ENCODE data around the gene ZNF548.
"Not testable (repeated sequence)": the region's sequence is repeated elsewhere in the genome, so short reads cannot be mapped to it uniquely, and the experiment has no call there.

ZNF548 gene

GRCh38 chr19:57389730-57390598, at the start of gene ZNF548:
TSS of gene ZNF548 (plus strand) at chr19:57389854. CDS start at chr19:57390100, 246 bp downstream.
- DNase-seq (ENCODE audit: low read depth) = peak; percentile 99

GRCh38 chr19:57342582-57342981, 47.1 kb upstream of the ZNF548 start:
- no peak for DNase-seq (ENCODE audit: low read depth)

DNA sequence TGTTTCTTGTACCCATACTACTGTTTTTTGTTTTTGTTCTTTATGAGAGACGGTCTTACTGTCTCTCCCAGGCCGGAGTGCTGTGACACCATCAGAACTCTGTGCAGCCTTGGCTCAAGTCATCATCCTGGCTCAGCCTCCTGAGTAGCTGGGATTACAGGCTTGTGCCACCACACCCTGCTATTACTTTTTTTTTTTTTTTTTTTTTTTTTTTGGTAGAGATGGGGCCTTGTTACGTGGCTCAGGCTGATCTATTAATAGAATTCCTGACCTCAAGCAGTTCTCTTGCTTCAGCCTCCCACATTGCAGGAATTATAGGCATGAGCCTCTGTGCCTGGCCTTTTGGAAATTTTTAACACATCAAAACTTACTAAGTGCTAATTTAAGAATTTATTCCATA, 41.5 kb upstream of the ZNF548 start:
- DNase-seq (ENCODE audit: low read depth) = peak; percentile 29

DNA sequence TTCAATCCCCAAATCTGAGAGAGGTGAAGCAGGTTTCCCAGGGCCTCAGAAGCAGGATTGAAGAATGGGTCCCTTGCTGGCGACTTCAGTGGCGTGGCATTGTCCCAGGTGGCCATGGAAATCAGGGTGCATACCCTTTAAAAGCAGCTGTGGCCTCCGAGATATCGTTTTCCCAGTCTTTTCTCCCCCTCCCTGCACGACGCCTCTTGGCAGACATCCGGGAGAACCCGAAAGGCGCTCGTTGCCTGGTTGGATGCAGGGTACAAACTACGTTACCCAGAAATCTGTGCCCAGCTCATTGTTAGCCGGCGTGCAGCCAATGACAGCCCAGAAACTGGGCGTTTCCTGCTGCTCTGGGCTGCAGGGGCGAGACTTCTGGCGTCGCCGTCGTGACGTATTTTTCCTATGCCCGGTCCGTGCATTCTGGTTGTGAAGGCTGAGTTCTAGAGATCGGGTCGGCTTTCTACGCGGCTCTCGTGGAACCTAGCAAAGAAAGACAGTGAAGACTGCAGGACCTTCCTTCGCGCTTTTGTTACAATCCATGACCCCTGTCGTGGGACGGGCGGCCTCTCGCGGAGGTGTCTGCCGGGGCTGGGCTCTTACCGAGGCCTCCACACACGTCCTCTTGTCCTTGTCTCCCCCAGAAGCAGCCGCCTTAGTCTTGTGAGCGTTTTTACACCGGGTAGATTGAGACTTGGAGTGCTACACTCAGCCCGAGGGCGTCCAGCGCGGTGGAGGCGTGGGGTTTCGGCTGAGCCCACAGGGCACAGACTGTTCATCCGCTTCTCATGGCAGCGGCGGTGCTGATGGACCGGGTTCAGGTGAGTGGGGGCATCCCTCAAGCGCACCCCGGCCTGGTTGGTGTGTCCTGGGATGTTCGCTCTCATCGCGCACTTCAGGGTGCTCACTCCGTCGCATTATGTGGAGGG, 38.5 kb upstream of the ZNF548 start, which contains the start of gene ZNF304:
Gene ZNF304, plus strand, starts transcription at position 395 of the 929 bp plus-strand sequence. Its CDS starts 394 bp downstream, at position 789.
- DNase-seq (ENCODE audit: low read depth) = peak; percentile 97

GRCh38 chr19:57351867-57352266, 37.8 kb upstream of the ZNF548 start:
- peak; percentile 27 for DNase-seq (ENCODE audit: low read depth)

- DNase-seq (ENCODE audit: low read depth) = no peak
These were observed 33.7 kb upstream of the ZNF548 start for GRCh38 chr19:57355916-57356315.

- no peak for DNase-seq (ENCODE audit: low read depth)
These were observed 32.2 kb upstream of the ZNF548 start for GRCh38 chr19:57357406-57357805.

GRCh38 chr19:57359300-57359699, 30.4 kb upstream of the ZNF548 start:
- DNase-seq (ENCODE audit: low read depth) = no peak

DNA sequence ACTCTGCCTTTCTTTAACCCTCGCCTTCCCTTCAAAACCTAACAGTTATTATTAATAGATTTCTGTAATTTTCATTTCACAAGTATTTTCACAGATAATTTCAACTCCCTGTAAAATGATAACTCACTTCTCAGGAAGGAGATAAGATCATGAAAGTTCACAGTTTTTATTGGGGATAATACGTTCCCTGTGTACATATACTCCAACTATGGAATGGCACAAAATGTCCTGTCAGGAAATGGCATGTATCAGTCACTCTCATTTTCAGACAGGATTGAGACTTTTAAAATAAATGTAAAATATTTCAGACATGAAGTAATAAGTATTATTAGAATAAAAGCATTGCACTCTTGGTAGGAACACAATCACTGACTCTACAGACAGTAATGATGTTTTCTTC, 27.2 kb upstream of the ZNF548 start:
- DNase-seq (ENCODE audit: low read depth) = no peak

- DNase-seq (ENCODE audit: low read depth) = peak; percentile 100
These were observed 26.5 kb upstream of the ZNF548 start, which contains the start of the genes TRAPPC2B and ZNF547 for GRCh38 chr19:57362997-57363687. TSS of gene TRAPPC2B (plus strand) at chr19:57363551. CDS start at chr19:57364834, 1,283 bp downstream. TSS of gene ZNF547 (plus strand) at chr19:57363551. CDS start at chr19:57368556, 5,005 bp downstream.

- DNase-seq (ENCODE audit: low read depth) = peak; percentile 16
These were observed 25.9 kb upstream of the ZNF548 start for GRCh38 chr19:57363688-57364181.

GRCh38 chr19:57366776-57367175, 22.9 kb upstream of the ZNF548 start:
- no peak for DNase-seq (ENCODE audit: low read depth)

GRCh38 chr19:57374179-57374578, 15.5 kb upstream of the ZNF548 start:
- no peak for DNase-seq (ENCODE audit: low read depth)

GRCh38 chr19:57374647-57375046, 15.0 kb upstream of the ZNF548 start:
- not testable (repeated sequence) for DNase-seq (ENCODE audit: low read depth)

DNA sequence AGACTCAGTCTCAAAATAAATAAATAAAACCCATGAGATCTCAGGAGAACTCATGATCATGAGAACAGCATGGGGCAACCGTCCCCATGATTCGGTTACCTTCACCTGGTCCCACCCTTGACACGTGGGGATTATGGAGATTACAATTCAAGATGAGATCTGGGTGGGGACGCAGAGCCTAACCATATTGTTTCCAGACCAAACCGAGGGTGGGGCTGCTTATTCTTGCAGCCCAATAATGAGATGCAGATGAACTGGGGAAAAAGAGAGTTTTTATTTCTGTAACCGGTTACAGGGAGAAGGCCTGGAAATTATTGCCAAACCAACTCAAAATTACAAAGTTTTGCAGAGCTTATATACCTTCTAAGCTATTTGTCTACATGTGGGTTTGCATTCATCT, 13.5 kb upstream of the ZNF548 start:
- DNase-seq (ENCODE audit: low read depth) = no peak

DNA sequence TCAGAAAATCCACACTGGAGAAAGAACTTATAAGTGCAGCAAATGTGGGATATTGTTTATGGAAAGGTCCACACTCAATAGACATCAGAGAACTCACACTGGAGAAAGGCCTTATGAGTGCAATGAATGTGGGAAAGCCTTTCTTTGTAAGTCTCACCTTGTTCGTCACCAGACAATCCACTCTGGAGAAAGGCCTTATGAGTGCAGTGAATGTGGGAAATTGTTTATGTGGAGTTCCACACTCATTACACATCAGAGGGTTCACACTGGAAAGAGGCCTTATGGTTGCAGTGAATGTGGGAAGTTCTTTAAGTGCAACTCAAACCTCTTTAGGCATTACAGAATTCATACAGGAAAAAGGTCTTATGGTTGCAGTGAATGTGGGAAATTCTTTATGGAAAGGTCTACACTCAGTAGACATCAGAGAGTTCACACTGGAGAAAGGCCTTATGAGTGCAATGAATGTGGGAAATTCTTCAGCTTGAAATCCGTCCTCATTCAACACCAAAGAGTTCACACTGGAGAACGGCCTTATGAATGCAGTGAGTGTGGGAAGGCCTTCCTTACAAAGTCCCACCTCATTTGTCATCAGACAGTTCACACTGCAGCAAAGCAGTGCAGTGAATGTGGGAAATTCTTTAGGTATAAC, 12.0 kb upstream of the ZNF548 start:
- DNase-seq (ENCODE audit: low read depth) = no peak

DNA sequence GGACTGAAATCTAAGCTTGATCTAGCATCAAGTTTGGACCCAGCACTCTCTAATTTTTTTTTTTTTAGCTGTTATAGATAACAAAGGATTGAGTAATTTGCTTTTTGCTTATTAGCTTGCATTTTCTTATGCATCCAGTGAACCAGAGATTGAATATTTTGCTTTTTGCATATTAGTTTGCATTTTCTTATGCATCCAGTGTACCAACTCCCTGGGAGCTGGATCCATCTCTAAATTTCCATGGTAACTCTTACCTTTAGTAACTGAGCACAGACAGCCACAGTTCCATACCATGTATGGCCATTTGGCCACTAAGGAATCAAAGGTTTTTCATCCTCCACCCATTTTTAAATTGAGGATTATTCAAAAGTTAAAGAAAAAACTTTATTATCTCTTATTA, 8.7 kb upstream of the ZNF548 start:
- DNase-seq (ENCODE audit: low read depth) = no peak

DNA sequence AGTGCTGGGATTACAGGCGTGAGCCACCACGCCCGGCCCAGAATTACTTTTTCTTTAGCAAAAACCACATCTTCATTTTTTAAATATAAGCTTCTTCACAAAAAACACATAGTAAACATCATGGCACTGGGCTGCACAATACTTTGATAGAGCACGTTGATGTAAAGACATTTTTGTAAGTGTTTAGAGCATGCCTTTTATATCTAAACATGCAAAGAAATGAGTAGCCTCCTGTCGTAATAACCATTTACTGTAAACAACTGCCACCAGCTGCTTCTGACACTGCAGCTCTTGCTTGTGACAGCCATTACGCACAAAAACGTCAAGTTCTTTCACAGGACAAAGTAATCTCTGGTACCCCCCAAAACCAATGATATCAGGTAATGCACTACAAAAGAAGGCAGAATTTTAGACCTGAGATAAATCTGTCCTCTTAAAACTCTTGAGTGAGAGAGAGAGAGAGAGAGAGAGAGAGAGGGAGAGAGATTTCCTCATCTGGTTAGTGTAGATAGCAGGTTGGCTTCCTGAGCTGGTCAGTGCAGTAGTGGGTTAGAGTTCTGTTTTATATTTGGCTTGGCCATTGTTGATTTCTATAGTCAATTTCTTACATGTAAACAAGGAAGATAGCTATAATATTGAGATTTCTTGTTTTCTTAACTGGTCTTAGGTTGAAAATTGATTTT, 6.7 kb upstream of the ZNF548 start:
- DNase-seq (ENCODE audit: low read depth) = no peak

- DNase-seq (ENCODE audit: low read depth) = no peak
These were observed 392 bp upstream of the ZNF548 start for GRCh38 chr19:57389194-57389729.

DNA sequence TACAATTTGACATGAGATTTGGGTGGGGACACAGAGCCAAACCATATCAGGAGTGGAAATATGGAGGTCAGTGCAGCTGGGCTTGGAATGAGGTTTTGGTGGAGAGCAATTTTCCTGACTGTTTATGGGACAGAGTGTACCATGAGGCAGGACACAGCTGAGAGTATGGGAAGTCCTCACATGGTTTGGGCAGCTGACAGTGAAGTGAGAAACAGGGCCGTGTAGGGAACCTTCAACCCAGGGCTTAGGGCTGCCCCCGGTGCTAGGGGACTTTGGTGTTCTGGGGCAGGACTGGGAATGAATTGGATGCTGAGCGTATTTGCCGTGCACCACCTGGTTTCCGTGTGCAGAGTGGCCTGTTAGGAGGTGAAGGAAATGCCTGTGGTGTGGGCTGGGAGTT, 6.1 kb downstream of the ZNF548 start:
- no peak for DNase-seq (ENCODE audit: low read depth)

Measured in iris pigment epithelial cell (primary cell).